GM12878 (cell line): ENCODE measurements around the gene TCF7L2. TPM values are rescaled to one million over a fixed set of nuclear protein-coding genes. Genes with fewer than 3 reads are reported as not detected.

ENCODE experiments used
- ATAC-seq: fragments of 200-7000 bp; cut with Tn5 transposase; 3 replicates; pipeline ENCODE4 v1.9.1; 2020; ENCODE audit warnings: mild to moderate bottlenecking, moderate library complexity
- BruUV-seq: library from RNA; stranded (reverse); fragments of 400-500 nt; replicated peaks from 2 replicates; lab custom pipeline; 2021; lab: Mats Ljungman, UMichigan
- CTCF ChIA-PET: fragments of 300-600 bp; sonication (Branson Sonifier 250); formaldehyde crosslinking; extraction: SDS; loops from one replicate; lab custom pipeline; 2021; ENCODE audit warnings: inconsistent platforms; lab: Yijun Ruan, JAX
- POLR2A ChIA-PET: fragments of 350-600 bp; formaldehyde crosslinking; extraction: SDS; loops from one replicate; lab custom pipeline; 2021; ENCODE audit warnings: inconsistent platforms; lab: Charles Lee
- RAD21 ChIA-PET: fragments of 300-600 bp; sonication (Branson Sonifier 250); formaldehyde crosslinking; loops from one replicate; lab custom pipeline; 2023; ENCODE audit warnings: antibody characterized with exemption; ENCODE audit not compliant: unreplicated experiment; lab: Charles Lee
- SMC1A ChIA-PET: fragments of 300-600 bp; sonication (Branson Sonifier 250); formaldehyde crosslinking; loops from one replicate; lab custom pipeline; 2023; ENCODE audit not compliant: unreplicated experiment, uncharacterized antibody; lab: Charles Lee
- DNase-seq: peaks from one replicate; pipeline ENCODE4 v3.0.0-alpha.2; 2011; ENCODE audit warnings: low read depth, low spot score
- FAIRE-seq: peaks from 3 replicates; lab custom pipeline; 2011; peaks lifted over from hg19 to GRCh38; lab: Jason Lieb, UNC
- H2AFZ ChIP-seq: 2 replicates; pipeline ENCODE4 v1.6.0; 2011; ENCODE audit warnings: low read depth, low read length, control low read depth; ENCODE audit not compliant: control insufficient read depth
- H3K27ac ChIP-seq: 2 replicates; pipeline ENCODE4 v1.5.1; 2011; ENCODE audit warnings: control low read depth; ENCODE audit not compliant: control insufficient read depth, insufficient read depth
- H3K27me3 ChIP-seq, 2 experiments: replicated peaks in 1 of 2; 2 replicates each; pipeline versions ENCODE4 v1.6.0 to v1.6.1; 2011; ENCODE audit warnings: low read length in 1 of 2; ENCODE audit not compliant: control insufficient read depth in 2 of 2, insufficient read depth in 2 of 2
- H3K36me3 ChIP-seq, 2 experiments: 2 replicates each; pipeline ENCODE4 v1.5.1; 2011; ENCODE audit warnings: low read length in 1 of 2; ENCODE audit not compliant: control insufficient read depth in 2 of 2, insufficient read depth in 2 of 2
- H3K4me1 ChIP-seq: 2 replicates; pipeline ENCODE4 v1.6.1; 2011; ENCODE audit warnings: mild to moderate bottlenecking, low read length, moderate library complexity, mixed read lengths; ENCODE audit not compliant: control insufficient read depth, insufficient read depth
- H3K4me2 ChIP-seq: 2 replicates; pipeline ENCODE4 v1.6.0; 2011; ENCODE audit warnings: control low read depth; ENCODE audit not compliant: control insufficient read depth, insufficient read depth
- H3K4me3 ChIP-seq: fragments of 200-600 bp; sonication (generic); 2 replicates; pipeline ENCODE4 v1.5.1; 2016
- H3K79me2 ChIP-seq: 2 replicates; pipeline ENCODE4 v1.6.0; 2011; ENCODE audit warnings: low read length; ENCODE audit not compliant: control insufficient read depth, insufficient read depth
- H3K9ac ChIP-seq: 2 replicates; pipeline ENCODE4 v1.8.0; 2011; ENCODE audit warnings: low read length, control low read depth, mixed read lengths; ENCODE audit not compliant: control insufficient read depth, insufficient read depth
- H3K9me3 ChIP-seq: replicated peaks from 3 replicates; pipeline ENCODE4 v1.5.1; 2011; ENCODE audit warnings: mild to moderate bottlenecking, low read length; ENCODE audit not compliant: control insufficient read depth, insufficient read depth
- H4K20me1 ChIP-seq: 2 replicates; pipeline ENCODE4 v1.6.0; 2011; ENCODE audit not compliant: control insufficient read depth, insufficient read depth
- BACH1 ChIP-seq: fragments of 450-650 bp; IDR thresholded peaks from 2 replicates; pipeline ENCODE4 v1.6.1; 2017; ENCODE audit warnings: mild to moderate bottlenecking, borderline replicate concordance
- CEBPZ ChIP-seq: fragments of 150-350 bp; IDR thresholded peaks from 2 replicates; pipeline ENCODE4 v1.6.1; 2016; ENCODE audit warnings: low read depth, low read length
- EZH2 ChIP-seq: IDR thresholded peaks from 2 replicates; pipeline ENCODE4 v1.6.1; 2012; ENCODE audit warnings: low read depth, mild to moderate bottlenecking, control low read depth, inconsistent platforms, low read length, borderline replicate concordance; ENCODE audit not compliant: control insufficient read depth
- GABPA ChIP-seq: IDR thresholded peaks from 2 replicates; pipeline ENCODE4 v1.6.1; 2014; ENCODE audit warnings: antibody characterized with exemption, low read depth, mild to moderate bottlenecking, inconsistent platforms
- NR2F1 ChIP-seq: fragments of 450-650 bp; conservative IDR thresholded peaks from 2 replicates; pipeline ENCODE4 v1.6.1; 2017; ENCODE audit warnings: mild to moderate bottlenecking
- PAX8 ChIP-seq: fragments of 450-650 bp; IDR thresholded peaks from 2 replicates; pipeline ENCODE4 v1.6.1; 2017; ENCODE audit warnings: mild to moderate bottlenecking, moderate library complexity
- SMAD1 ChIP-seq: fragments of 450-650 bp; IDR thresholded peaks from 2 replicates; pipeline ENCODE4 v1.6.1; 2018; ENCODE audit warnings: mild to moderate bottlenecking, low read depth; ENCODE audit not compliant: partially characterized antibody
- SPI1 ChIP-seq: IDR thresholded peaks from 2 replicates; pipeline ENCODE4 v1.6.1; 2011; ENCODE audit warnings: low read depth, mild to moderate bottlenecking, low read length, moderate library complexity, borderline replicate concordance; ENCODE audit not compliant: insufficient read depth
- TAF1 ChIP-seq: IDR thresholded peaks from 2 replicates; pipeline ENCODE4 v1.6.1; 2011; ENCODE audit warnings: mild to moderate bottlenecking, low read depth, low read length, borderline replicate concordance
- TCF3 ChIP-seq: IDR thresholded peaks from 2 replicates; pipeline ENCODE4 v1.6.1; 2012; ENCODE audit warnings: low read depth, mild to moderate bottlenecking, low read length, borderline replicate concordance; ENCODE audit not compliant: insufficient read depth
- ZBTB11 ChIP-seq: fragments of 450-650 bp; formaldehyde crosslinking; IDR thresholded peaks from 2 replicates; pipeline ENCODE4 v1.5.0; 2022; ENCODE audit warnings: mild to moderate bottlenecking, missing genetic modification characterization
- ZNF274 ChIP-seq: IDR thresholded peaks from one replicate; pipeline ENCODE4 v1.8.0; 2011; ENCODE audit not compliant: insufficient read length, insufficient read depth
- WGBS: methylation state at CpG from one replicate; pipeline ENCODE4 v1.1.6; 2016; ENCODE audit warnings: low lambda C conversion rate; ENCODE audit not compliant: insufficient replicate concordance, insufficient coverage; ENCODE audit errors: missing lambda C conversion rate; 5-methylcytosine and 5-hydroxymethylcytosine counted together
- in situ Hi-C: fragments of 300-500 bp; cut with MboI; formaldehyde crosslinking; loops from 9 replicates; pipeline ENCODE4 v1.14.3; 2018; ENCODE audit warnings: mixed read lengths
- intact Hi-C: fragments of 100-400 bp; cut with micrococcal nuclease; formaldehyde crosslinking; loops from one replicate; pipeline ENCODE4 v1.14.2; 2022; ENCODE audit not compliant: unreplicated experiment
- polyA plus RNA-seq, 11 experiments: library from polyadenylated mRNA; depleted of rRNA in 4 of 11; unstranded in 6 of 11; stranded (reverse) in 5 of 11; fragments of >200 nt; fragmentation: Nextera tagmentation in 4 of 11; fragmentation: Illumina TruSeq in 1 of 11; extraction: Ambion mirVana in 4 of 11; extraction: Trizol in 1 of 11; gene quantifications; 1 replicate in 1 of 11; 2 replicates in 10 of 11; pipeline versions ENCODE4 v1.2.1 to v1.2.3, GENCODE V29; 2011 to 2016; ENCODE audit warnings: inconsistent platforms in 2 of 11, missing spikeins in 2 of 11, low read depth in 1 of 11
- total RNA-seq, 4 experiments: library from RNA; depleted of rRNA in 3 of 4; stranded (reverse); fragments of >200 nt in 3 of 4; fragmentation: Illumina TruSeq in 1 of 4; extraction: Trizol in 1 of 4; gene quantifications; 2 replicates each; pipeline versions ENCODE4 v1.2.1 to v1.2.3, GENCODE V29; 2013 to 2021

Gene TCF7L2
- total and polyA plus RNA-seq, 10 of the 15 experiments (the other 5 are each of a cell fraction or from before 2014, with no cell fraction given): 0.02 to 1.1 (median 0.35) TPM; not detected in 4

DNA sequence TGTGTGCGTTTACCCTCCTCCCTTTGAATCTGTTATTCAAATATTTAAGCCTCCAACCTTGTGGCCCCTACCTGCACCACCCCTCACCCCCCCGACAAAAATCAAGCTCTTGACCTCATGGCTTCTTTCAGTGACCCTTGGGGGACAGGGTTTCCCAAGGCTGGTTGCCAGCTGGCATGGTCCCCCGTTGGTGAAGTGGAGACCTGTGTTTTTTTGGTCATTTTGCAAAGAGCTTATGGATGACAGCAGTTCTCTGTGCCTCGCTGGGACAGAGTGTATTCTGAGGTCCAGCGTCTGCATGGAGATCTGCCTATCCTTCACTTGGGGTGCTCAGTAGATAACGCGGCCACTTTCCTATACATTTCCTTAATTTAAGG is 111.0 kb downstream of the TCF7L2 start:
- no peak for DNase-seq
- no peak overlapping the region for H3K27ac ChIP-seq
- no peak overlapping the region for H3K9ac ChIP-seq
- ChIA-PET RAD21 (no interaction called here), POLR2A (no interaction called here), SMC1A (no interaction called here), CTCF (no interaction called here)
- H3K9me3 ChIP-seq: no peaks in the 10 kb centered on the region
- FAIRE-seq: no peak
- no peak overlapping the region for H3K4me3 ChIP-seq
- H3K4me2 ChIP-seq: no peak overlapping the region
- no peak overlapping the region for H2AFZ ChIP-seq
- no peaks in the 10 kb centered on the region for H3K79me2 ChIP-seq
- no peaks in the 10 kb centered on the region for H3K36me3 ChIP-seq
- H4K20me1 ChIP-seq: no peaks in the 10 kb centered on the region
- ATAC-seq: no peak
- no TSS peak for BruUV-seq
- no peak for TF ChIP-seq ZNF274
- TF ChIP-seq TCF3: no peak
- in situ Hi-C loops: no loop called here
- peaks cover 0 to 3% of the 10 kb centered on the region in 2 experiments; a peak in 1 of 4 replicates for H3K27me3 ChIP-seq
- intact Hi-C loops: no loop called here
- no peaks in the 10 kb centered on the region for H3K4me1 ChIP-seq
- 49% methylated on average over 7 of the region's 7 CpGs for WGBS

DNA sequence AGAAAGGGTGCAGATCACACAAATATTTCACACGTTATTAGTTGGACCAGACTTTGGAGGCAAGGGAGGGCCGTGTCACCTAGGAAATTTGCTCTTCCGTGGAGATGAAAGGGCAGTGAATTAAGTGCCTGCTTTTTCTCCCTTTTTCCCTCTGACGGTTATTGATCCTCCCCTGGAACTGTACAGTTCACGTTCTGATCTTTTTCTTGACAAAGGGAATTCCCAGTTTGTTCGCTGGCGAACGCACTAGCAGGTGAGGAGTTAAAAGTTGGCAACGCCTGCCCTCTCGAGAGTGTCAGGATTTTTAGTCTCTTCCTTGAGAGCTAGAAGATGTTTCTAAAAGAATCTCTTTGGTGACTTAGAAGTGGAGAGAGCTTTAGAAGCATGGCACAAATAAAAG is 111.5 kb downstream of the TCF7L2 start:
- no peaks in the 10 kb centered on the region for H4K20me1 ChIP-seq
- no peaks in the 10 kb centered on the region for H3K36me3 ChIP-seq
- RAD21 ChIA-PET: no interaction called here
- H3K9me3 ChIP-seq: no peaks in the 10 kb centered on the region
- ATAC-seq (no peak), DNase-seq (no peak), FAIRE-seq (no peak)
- 52% methylated on average over 10 of the region's 10 CpGs for WGBS
- H3K4me3 ChIP-seq: no peak overlapping the region
- no peak overlapping the region for H3K27ac ChIP-seq
- 0 out of 4 replicates have a peak, but pooled peaks cover 0 to 3% of the 10 kb centered on the region in 2 experiments for H3K27me3 ChIP-seq
- no peak overlapping the region for H3K9ac ChIP-seq
- CTCF ChIA-PET: no interaction called here
- no TSS peak for BruUV-seq
- intact Hi-C loops: no loop called here
- in situ Hi-C loops: no loop called here
- H2AFZ ChIP-seq: no peak overlapping the region
- POLR2A ChIA-PET: no interaction called here
- no peak overlapping the region for H3K4me2 ChIP-seq
- no peaks in the 10 kb centered on the region for H3K4me1 ChIP-seq
- no peaks in the 10 kb centered on the region for H3K79me2 ChIP-seq
- SMC1A ChIA-PET: no interaction called here
- TF ChIP-seq TAF1: no peak
- no peak for TF ChIP-seq ZNF274
- TF ChIP-seq SPI1: no peak
- no peak for TF ChIP-seq CEBPZ
- no peak for TF ChIP-seq EZH2
- TF ChIP-seq GABPA: no peak
- TF ChIP-seq NR2F1: no peak
- no peak for TF ChIP-seq PAX8
- TF ChIP-seq ZBTB11 (CRISPR knock-in tag): no peak
- TF ChIP-seq SMAD1: no peak
- no peak for TF ChIP-seq BACH1
